D341Med (cell line): Measurements from ENCODE around the gene LRRC59.

Experiments used
- DNase-seq: peaks from one replicate; pipeline ENCODE4 v3.0.0; 2012; ENCODE audit warnings: low spot score

Gene LRRC59

GRCh38 chr17:50361561-50362480, 35.5 kb downstream of the LRRC59 start:
- peak; percentile 89 for DNase-seq

DNA sequence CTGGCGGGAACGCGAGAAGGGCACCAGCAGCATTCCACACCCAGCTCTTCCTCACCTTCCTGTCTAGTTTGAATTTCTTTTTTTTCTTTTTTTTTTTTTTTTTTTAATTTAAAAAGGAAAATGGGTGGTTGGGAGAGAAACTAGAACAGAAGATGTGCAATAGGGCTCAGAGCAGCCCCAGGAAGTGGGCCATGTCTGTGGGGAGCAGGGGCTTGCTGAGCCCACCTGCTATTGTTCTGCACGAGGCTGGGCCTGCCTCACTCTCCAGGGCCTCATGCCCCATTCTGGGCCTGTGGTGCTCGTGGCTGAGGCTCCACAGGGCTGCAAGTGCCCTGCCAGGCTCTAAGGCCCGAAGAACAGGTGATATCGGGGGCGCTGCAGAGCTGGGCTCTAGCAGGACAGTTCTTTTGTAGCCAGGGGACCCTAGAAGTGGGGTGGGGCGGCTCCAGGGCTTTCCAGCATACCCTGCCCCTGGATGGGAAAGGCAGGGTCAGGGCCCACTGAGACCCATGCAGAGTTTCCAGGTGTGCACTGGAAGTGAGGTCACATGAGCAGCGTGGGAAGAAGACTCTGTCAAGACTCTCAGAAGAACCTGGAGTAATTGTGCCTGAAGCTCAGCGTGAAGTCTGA, 36.7 kb downstream of the LRRC59 start:
- no peak for DNase-seq

GRCh38 chr17:50359998-50360461, 37.3 kb downstream of the LRRC59 start:
- DNase-seq: peak; percentile 31

DNA sequence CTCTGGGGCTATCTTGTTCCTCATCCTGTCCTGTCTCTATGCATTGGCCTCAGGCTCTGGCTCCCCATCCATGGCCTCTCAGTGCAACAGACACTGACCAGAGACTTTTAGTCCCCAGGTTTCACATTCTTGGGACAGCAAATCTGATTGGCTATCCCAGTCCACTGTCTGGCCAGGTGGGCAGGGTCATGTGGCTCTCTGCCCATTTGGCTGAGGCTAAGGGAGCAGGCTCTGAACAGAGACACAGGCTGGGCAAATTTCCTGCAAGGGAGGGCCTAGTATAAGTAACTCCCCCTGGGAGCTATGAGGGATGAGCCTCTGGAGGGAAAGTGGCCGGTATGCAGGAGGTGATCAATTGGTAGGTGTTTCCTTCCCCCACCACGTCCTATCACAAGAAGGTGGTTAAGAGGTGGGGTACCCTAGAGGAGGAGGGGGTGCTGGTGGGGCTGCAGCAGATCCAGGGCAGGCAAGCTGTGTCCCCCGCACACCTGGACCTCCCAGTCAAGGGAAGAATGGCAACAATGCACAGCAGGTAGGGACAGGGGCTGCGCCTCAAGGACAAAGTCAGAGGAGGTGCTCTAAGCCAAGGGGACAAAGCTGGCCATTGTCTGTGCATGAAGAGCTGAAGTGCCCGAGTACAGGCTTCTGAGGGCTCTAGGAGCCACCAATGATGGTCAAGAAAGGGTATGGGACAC, 38.2 kb downstream of the LRRC59 start:
- DNase-seq: no peak

DNA sequence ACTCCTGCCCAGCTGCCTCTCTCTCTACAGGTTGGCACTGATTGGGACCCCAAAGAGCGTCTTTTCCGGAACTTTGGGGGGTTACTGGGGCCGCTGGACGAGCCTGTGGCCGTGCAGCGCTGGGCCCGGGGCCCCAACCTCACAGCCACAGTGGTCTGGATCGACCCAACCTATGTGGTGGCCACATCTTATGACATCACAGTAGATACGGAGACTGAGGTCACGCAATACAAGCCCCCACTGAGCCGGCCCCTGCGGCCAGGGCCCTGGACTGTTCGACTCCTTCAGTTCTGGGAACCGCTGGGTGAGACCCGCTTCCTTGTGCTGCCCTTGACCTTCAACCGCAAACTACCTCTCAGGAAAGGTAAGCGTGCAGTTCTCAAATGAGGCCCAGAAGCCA, 39.1 kb downstream of the LRRC59 start:
- no peak for DNase-seq

DNA sequence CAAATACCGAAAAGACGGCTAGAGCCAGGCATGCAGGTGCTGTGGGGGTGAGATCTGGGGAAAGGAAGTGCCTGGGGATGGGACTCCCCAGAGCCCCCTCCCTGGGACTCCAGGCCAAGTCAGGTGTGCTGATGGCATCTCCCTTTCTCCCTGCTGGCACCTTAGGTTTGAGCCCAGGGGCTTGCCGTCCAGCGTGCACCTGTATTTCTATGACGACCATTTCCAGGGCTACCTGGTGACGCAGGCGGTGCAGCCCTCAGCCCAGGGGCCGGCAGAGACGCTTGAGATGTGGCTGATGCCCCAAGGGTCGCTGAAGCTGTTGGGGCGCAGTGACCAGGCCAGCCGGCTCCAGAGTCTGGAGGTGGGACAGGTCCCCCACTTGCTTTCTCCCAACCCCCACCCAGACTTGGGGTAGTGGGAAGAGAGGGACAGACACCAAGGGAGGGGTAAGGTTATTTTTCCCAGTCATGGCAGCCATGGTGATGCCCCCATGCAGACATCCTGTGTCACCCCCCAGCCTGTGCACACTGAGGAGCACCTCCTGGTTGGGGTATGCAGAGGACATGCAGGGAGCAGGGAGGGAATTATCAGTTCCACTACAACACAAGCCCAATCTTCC, 40.3 kb downstream of the LRRC59 start:
- no peak for DNase-seq

- DNase-seq: peak; percentile 28
Observed at GRCh38 chr17:50356418-50356817, 40.9 kb downstream of the LRRC59 start.

DNA sequence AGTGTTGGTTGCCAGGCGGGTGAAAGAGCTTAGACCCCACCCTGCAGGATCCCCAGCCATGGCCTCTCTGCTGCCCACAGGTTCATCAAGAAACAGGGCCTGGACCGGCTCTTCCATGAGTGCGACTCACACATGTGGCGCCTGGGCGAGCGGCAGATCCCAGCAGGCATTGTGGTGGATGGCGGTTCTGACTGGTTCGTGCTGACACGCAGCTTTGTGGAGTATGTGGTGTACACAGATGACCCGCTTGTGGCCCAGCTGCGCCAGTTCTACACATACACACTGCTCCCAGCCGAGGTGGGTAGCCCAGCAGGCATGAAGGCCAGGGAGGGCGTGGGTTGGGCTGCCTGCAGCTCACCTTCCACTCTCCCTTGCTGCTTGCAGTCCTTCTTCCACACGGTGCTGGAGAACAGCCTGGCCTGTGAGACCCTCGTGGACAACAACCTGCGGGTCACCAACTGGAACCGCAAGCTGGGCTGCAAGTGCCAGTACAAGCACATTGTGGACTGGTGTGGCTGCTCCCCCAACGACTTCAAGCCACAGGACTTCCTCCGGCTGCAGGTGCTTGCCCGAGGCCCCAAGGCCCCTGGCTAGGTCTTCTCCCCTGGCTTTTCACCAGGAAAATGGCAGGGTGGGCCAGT, 41.5 kb downstream of the LRRC59 start:
- no peak for DNase-seq

DNA sequence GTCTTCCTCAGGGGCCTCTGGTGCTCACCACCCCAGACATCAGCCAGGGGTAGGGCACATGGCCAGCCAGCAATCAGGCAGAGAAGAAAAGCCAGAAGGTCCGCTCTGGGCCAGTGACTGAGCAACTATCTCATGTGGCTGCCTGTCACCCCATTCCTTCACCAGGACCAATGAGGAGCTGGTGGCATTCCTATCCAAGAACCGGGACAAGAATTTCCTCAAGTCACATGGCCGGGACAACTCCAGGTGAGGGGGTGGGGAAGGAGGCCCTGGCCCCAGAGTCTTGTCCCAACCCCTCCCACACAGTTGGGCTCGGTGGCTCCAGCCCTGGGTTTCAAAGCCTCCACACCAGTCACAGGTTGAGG, 42.0 kb downstream of the LRRC59 start:
- DNase-seq: no peak

GRCh38 chr17:50354776-50355175, 42.5 kb downstream of the LRRC59 start:
- no peak for DNase-seq

DNA sequence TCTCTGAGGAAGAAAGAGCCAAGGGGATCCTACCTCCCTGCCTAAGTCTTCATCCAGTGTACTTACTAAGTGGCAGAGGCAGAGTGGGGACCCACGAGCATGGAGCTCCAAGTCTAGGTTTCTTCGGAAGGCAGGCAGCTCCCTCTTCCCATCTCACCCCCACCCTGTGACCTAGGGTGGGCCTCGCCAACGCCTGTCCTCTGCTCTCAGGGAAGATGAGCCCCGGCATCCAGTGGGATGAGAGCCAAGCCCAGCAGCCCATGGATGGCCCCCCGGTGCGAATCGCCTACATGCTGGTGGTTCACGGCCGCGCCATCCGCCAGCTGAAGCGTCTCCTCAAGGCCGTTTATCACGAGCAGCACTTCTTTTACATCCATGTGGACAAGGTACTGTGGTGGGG, 43.1 kb downstream of the LRRC59 start:
- DNase-seq: peak; percentile 36

DNA sequence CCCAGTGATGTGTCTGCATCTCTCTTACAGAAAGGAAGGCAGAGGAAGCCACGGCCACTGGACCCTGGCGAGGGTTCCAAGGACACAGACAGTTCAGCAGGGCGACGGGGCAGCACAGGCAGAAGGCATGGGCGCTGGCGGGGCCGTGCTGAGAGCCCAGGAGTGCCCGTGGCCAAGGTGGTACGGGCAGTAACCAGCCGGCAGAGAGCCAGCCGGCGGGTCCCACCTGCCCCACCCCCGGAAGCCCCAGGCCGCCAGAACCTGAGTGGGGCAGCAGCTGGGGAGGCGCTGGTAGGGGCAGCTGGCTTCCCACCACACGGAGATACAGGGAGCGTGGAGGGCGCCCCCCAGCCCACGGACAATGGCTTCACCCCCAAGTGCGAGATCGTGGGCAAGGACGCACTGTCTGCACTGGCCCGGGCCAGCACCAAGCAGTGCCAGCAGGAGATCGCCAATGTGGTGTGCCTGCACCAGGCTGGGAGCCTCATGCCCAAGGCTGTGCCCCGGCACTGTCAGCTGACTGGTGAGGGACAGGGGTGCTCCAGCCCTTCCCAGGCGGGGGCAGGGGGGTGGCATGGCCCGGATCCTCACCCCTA, 43.6 kb downstream of the LRRC59 start:
- peak; percentile 41 for DNase-seq

GRCh38 chr17:50352693-50353599, 44.4 kb downstream of the LRRC59 start:
- DNase-seq: peak; percentile 33

GRCh38 chr17:50352072-50352692, 45.1 kb downstream of the LRRC59 start:
- DNase-seq: peak; percentile 22

GRCh38 chr17:50350733-50351132, 46.6 kb downstream of the LRRC59 start:
- DNase-seq: no peak

DNA sequence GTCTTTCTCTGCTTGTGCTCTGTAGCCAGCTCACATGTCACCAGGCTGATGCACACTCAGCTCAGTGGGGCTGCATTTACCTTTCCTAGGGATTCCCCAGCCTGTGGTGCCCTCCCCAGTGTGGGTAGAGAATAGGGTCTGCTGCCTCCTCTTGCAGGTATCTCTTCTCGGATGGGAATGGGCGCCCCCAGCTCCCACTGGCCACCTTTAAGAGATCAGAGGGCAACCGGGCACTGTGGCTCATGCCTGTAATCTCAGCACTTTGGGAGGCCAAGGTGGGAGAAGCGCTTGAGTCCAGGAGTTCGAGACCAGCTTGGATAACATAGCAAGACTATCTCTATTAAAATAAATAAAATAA, 48.1 kb downstream of the LRRC59 start:
- no peak for DNase-seq

GRCh38 chr17:50348522-50349242, 48.6 kb downstream of the LRRC59 start:
- DNase-seq: no peak

- peak; percentile 12 for DNase-seq
Observed at GRCh38 chr17:50347894-50348291, 49.4 kb downstream of the LRRC59 start.
